IMR-90 (cell line): ENCODE measurements around the gene HAVCR2. TPM values are rescaled to one million over a fixed set of nuclear protein-coding genes. Genes with fewer than 3 reads are reported as not detected.
"Not testable (repeated sequence)": the region's sequence is repeated elsewhere in the genome, so short reads cannot be mapped to it uniquely, and the experiment has no call there.

Experiments used
- ATAC-seq: fragments of 200-7000 bp; cut with Tn5 transposase; 2 replicates; pipeline ENCODE4 v1.9.1; 2020; ENCODE audit warnings: low read depth, mild to moderate bottlenecking, moderate library complexity
- BruUV-seq: library from RNA; stranded (reverse); fragments of 400-500 nt; replicated peaks from 2 replicates; lab custom pipeline; 2021; lab: Mats Ljungman, UMichigan
- CTCF ChIA-PET: fragments of 300-600 bp; formaldehyde crosslinking; extraction: SDS; loops from one replicate; lab custom pipeline; 2021; ENCODE audit warnings: antibody characterized with exemption; lab: Yijun Ruan, JAX
- POLR2A ChIA-PET: fragments of 300-600 bp; sonication (Branson Sonifier 250); formaldehyde crosslinking; loops from one replicate; lab custom pipeline; 2022; ENCODE audit warnings: antibody characterized with exemption; ENCODE audit not compliant: unreplicated experiment; lab: Charles Lee
- DNase-seq: peaks from one replicate; pipeline ENCODE4 v3.0.0; 2013
- H2AFZ ChIP-seq: replicated peaks from 2 replicates; pipeline ENCODE3; 2013; ENCODE audit warnings: low read length, mild to moderate bottlenecking; ENCODE audit not compliant: poor library complexity
- H2AK5ac ChIP-seq: 2 replicates; pipeline ENCODE4 v1.6.1; 2013; ENCODE audit warnings: low read depth, low read length, inconsistent platforms
- H2AK9ac ChIP-seq: replicated peaks from 2 replicates; pipeline ENCODE3; 2013; ENCODE audit warnings: mild to moderate bottlenecking, low read depth, low read length, moderate library complexity; ENCODE audit not compliant: poor library complexity
- H2BK120ac ChIP-seq: 2 replicates; pipeline ENCODE4 v1.6.1; 2013; ENCODE audit warnings: low read depth, low read length, inconsistent platforms
- H2BK15ac ChIP-seq: 3 replicates; pipeline ENCODE4 v1.6.1; 2013; ENCODE audit warnings: low read depth, low read length, inconsistent platforms
- H2BK20ac ChIP-seq: 2 replicates; pipeline ENCODE4 v1.6.1; 2013; ENCODE audit warnings: low read depth, mild to moderate bottlenecking, inconsistent platforms, low read length, moderate library complexity
- H2BK5ac ChIP-seq: 2 replicates; pipeline ENCODE4 v1.6.1; 2013; ENCODE audit warnings: mild to moderate bottlenecking, low read depth, low read length, inconsistent platforms; ENCODE audit not compliant: poor library complexity, severe bottlenecking
- H3K14ac ChIP-seq: replicated peaks from 2 replicates; pipeline ENCODE4 v1.6.1; 2013; ENCODE audit warnings: low read depth, low read length, inconsistent platforms
- H3K18ac ChIP-seq: 2 replicates; pipeline ENCODE4 v1.6.1; 2013; ENCODE audit warnings: low read depth, low read length, control low read depth
- H3K23ac ChIP-seq: 2 replicates; pipeline ENCODE4 v1.6.1; 2013; ENCODE audit warnings: low read depth, low read length, inconsistent platforms
- H3K27ac ChIP-seq: 2 replicates; pipeline ENCODE4 v1.5.1; 2013; ENCODE audit warnings: mild to moderate bottlenecking, control low read depth, low read length; ENCODE audit not compliant: insufficient read depth
- H3K27me3 ChIP-seq: 2 replicates; pipeline ENCODE4 v1.6.1; 2013; ENCODE audit warnings: low read length; ENCODE audit not compliant: control insufficient read depth, insufficient read depth
- H3K36me3 ChIP-seq: 2 replicates; pipeline ENCODE4 v1.6.1; 2013; ENCODE audit warnings: low read length, mixed read lengths; ENCODE audit not compliant: control insufficient read depth, insufficient read depth
- H3K4ac ChIP-seq: 2 replicates; pipeline ENCODE4 v1.6.1; 2013; ENCODE audit warnings: low read depth, low read length, inconsistent platforms
- H3K4me1 ChIP-seq: 2 replicates; pipeline ENCODE4 v1.6.1; 2013; ENCODE audit warnings: low read length, mixed read lengths; ENCODE audit not compliant: control insufficient read depth, insufficient read depth
- H3K4me2 ChIP-seq: 2 replicates; pipeline ENCODE4 v1.6.1; 2013; ENCODE audit warnings: low read depth, mild to moderate bottlenecking, control low read depth, low read length, moderate library complexity
- H3K4me3 ChIP-seq: 2 replicates; pipeline ENCODE4 v1.5.1; 2013; ENCODE audit warnings: low read depth, mild to moderate bottlenecking, control low read depth, low read length, moderate library complexity; ENCODE audit not compliant: insufficient read depth
- H3K56ac ChIP-seq: 2 replicates; pipeline ENCODE4 v1.6.1; 2013; ENCODE audit warnings: low read length, inconsistent platforms; ENCODE audit not compliant: insufficient read depth; ENCODE audit errors: extremely low read depth
- H3K79me1 ChIP-seq, 2 experiments: 2 replicates each; pipeline ENCODE4 v1.6.1; 2013; ENCODE audit warnings: low read length in 2 of 2, inconsistent platforms in 1 of 2, low read depth in 1 of 2
- H3K9ac ChIP-seq: 2 replicates; pipeline ENCODE4 v1.6.1; 2013; ENCODE audit warnings: low read depth, low read length, control low read depth
- H3K9me1 ChIP-seq: 2 replicates; pipeline ENCODE4 v1.6.1; 2013; ENCODE audit warnings: low read length, inconsistent platforms; ENCODE audit not compliant: insufficient read depth
- H3K9me3 ChIP-seq: 2 replicates; pipeline ENCODE4 v1.6.1; 2013; ENCODE audit warnings: low read length; ENCODE audit not compliant: control insufficient read depth, insufficient read depth
- H4K20me1 ChIP-seq: 2 replicates; pipeline ENCODE4 v1.6.1; 2013; ENCODE audit warnings: low read length, inconsistent platforms; ENCODE audit not compliant: insufficient read depth
- H4K5ac ChIP-seq: 2 replicates; pipeline ENCODE4 v1.6.1; 2013; ENCODE audit warnings: mild to moderate bottlenecking, low read depth, low read length, control low read depth
- H4K8ac ChIP-seq, 2 experiments: 2 replicates each; pipeline ENCODE4 v1.6.1; 2013; ENCODE audit warnings: low read depth in 2 of 2, low read length in 2 of 2, control low read depth in 1 of 2, inconsistent platforms in 1 of 2
- H4K91ac ChIP-seq: 2 replicates; pipeline ENCODE4 v1.6.1; 2013; ENCODE audit warnings: low read depth, low read length, inconsistent platforms; ENCODE audit not compliant: insufficient read depth
- WGBS, 2 experiments: methylation state at CpG; one replicate each; pipeline versions ENCODE4 v1.1.5 to v1.1.7; 2013; ENCODE audit warnings: missing lambda C conversion rate in 2 of 2; ENCODE audit not compliant: insufficient read length in 1 of 2; ENCODE audit errors: extremely low coverage in 2 of 2; 5-methylcytosine and 5-hydroxymethylcytosine counted together
- dilution Hi-C: fragments of 300-500 bp; cut with HindIII; formaldehyde crosslinking; loops from one replicate; pipeline ENCODE4 v1.14.3; 2018; ENCODE audit warnings: low sequenced_read_pairs; ENCODE audit not compliant: unreplicated experiment
- in situ Hi-C: fragments of 300-500 bp; cut with MboI; formaldehyde crosslinking; loops from 3 replicates; pipeline ENCODE4 v1.14.3; 2019; ENCODE audit warnings: low sequenced_read_pairs, inconsistent platforms, mixed read lengths
- intact Hi-C: fragments of 100-400 bp; cut with micrococcal nuclease; formaldehyde crosslinking; loops from 2 replicates; pipeline ENCODE4 v1.10.0; 2022
- polyA plus RNA-seq, 3 experiments: library from polyadenylated mRNA; depleted of rRNA; stranded (reverse); fragments of >200 nt; gene quantifications; 2 replicates each; pipeline ENCODE4 v1.2.3, GENCODE V29; 2012; ENCODE audit warnings: low replicate concordance in 1 of 3
- total RNA-seq: library from RNA; depleted of rRNA; stranded (reverse); fragments of >200 nt; gene quantifications from 2 replicates; pipeline ENCODE4 v1.2.3, GENCODE V29; 2012

The HAVCR2 gene
- total and polyA plus RNA-seq, 2 of the 4 experiments (the other 2 are of a cell fraction), result under 0.01 to 0.07 TPM

GRCh38 chr5:157047016-157047415 is 61.8 kb downstream of the HAVCR2 start:
- POLR2A ChIA-PET, H3K27me3 ChIP-seq, H2BK5ac ChIP-seq, H2AFZ ChIP-seq, H3K4ac ChIP-seq, H2BK20ac ChIP-seq, H2AK5ac ChIP-seq, intact Hi-C loops, H3K9me3 ChIP-seq, H4K91ac ChIP-seq, dilution Hi-C loops, H3K27ac ChIP-seq, H2AK9ac ChIP-seq, H3K56ac ChIP-seq, H2BK15ac ChIP-seq, BruUV-seq, H2BK120ac ChIP-seq, DNase-seq, H3K18ac ChIP-seq, H3K79me1 ChIP-seq, H3K36me3 ChIP-seq, in situ Hi-C loops, H3K4me1 ChIP-seq, ATAC-seq, H3K4me3 ChIP-seq, H3K14ac ChIP-seq, H4K8ac ChIP-seq, H3K4me2 ChIP-seq, H3K23ac ChIP-seq, H4K5ac ChIP-seq, H4K20me1 ChIP-seq, H3K9me1 ChIP-seq, H3K9ac ChIP-seq, CTCF ChIA-PET: not testable (repeated sequence)
- 67% methylated on average over 2 of the region's 4 CpGs; no CpG with 5 or more reads in 1 of the 2 experiments for WGBS, 2 experiments
